K562 (cell line): ENCODE data around the gene INTS6. TPM values are rescaled to one million over a fixed set of nuclear protein-coding genes. Genes with fewer than 3 reads are reported as not detected.

Experiments
- ATAC-seq: fragments of 200-7000 bp; cut with Tn5 transposase; 3 replicates; pipeline ENCODE4 v1.9.1; 2020; ENCODE audit warnings: moderate library complexity
- BruUV-seq: library from RNA; stranded (reverse); fragments of 400-500 nt; replicated peaks from 2 replicates; lab custom pipeline; 2021; lab: Mats Ljungman, UMichigan
- CTCF ChIA-PET: fragments of 300-600 bp; formaldehyde crosslinking; extraction: SDS; loops from one replicate; lab custom pipeline; 2021; ENCODE audit warnings: low intra/inter-chr PET ratio; lab: Yijun Ruan, JAX
- POLR2A ChIA-PET: fragments of 300-600, 350-650 bp; sonication (Branson Sonifier 250); formaldehyde crosslinking; extraction: SDS; loops from one replicate; lab custom pipeline; 2021; ENCODE audit warnings: antibody characterized with exemption, inconsistent platforms; lab: Yijun Ruan, JAX
- DNase-seq, 4 experiments: peaks; one replicate each; pipeline versions ENCODE4 v3.0.0 to v3.0.0-alpha.2; 2011 to 2018; ENCODE audit warnings: low spot score in 3 of 4, mixed read lengths in 3 of 4; ENCODE audit errors: extremely low read depth in 1 of 4
- FAIRE-seq: peaks from 2 replicates; lab custom pipeline; 2011; peaks lifted over from hg19 to GRCh38; lab: Jason Lieb, UNC
- H2AFZ ChIP-seq: 2 replicates; pipeline ENCODE4 v1.6.0; 2011; ENCODE audit warnings: low read depth, low read length, control low read depth, inconsistent platforms
- H3K27ac ChIP-seq: fragments of 200-600 bp; 3 replicates; pipeline ENCODE4 v1.8.0; 2011; ENCODE audit warnings: low read depth, mild to moderate bottlenecking, control low read depth, inconsistent platforms, low read length, moderate library complexity, mixed read lengths; ENCODE audit errors: extremely low read depth
- H3K27me3 ChIP-seq, 2 experiments: fragments of 300-600 bp in 1 of 2; 2 replicates in 1 of 2; 3 replicates in 1 of 2; pipeline versions ENCODE4 v1.6.0 to v1.8.0; 2011; ENCODE audit warnings: inconsistent platforms in 2 of 2, low read length in 2 of 2, mild to moderate bottlenecking in 1 of 2, mixed read lengths in 1 of 2, moderate library complexity in 1 of 2; ENCODE audit not compliant: control insufficient read depth in 2 of 2, insufficient read depth in 2 of 2
- H3K36me3 ChIP-seq: fragments of 300-600 bp; 3 replicates; pipeline ENCODE4 v1.8.0; 2011; ENCODE audit warnings: mild to moderate bottlenecking, low read length, inconsistent platforms; ENCODE audit not compliant: control insufficient read depth, insufficient read depth
- H3K4me1 ChIP-seq, 2 experiments: fragments of 200-600 bp in 1 of 2; replicated peaks in 1 of 2; 2 replicates in 1 of 2; 3 replicates in 1 of 2; pipeline versions ENCODE4 v1.5.1 to v1.8.0; 2011; ENCODE audit warnings: inconsistent platforms in 2 of 2, low read length in 2 of 2, mild to moderate bottlenecking in 1 of 2, mixed read lengths in 1 of 2, moderate library complexity in 1 of 2; ENCODE audit not compliant: control insufficient read depth in 2 of 2, insufficient read depth in 2 of 2
- H3K4me2 ChIP-seq: 2 replicates; pipeline ENCODE4 v1.6.1; 2011; ENCODE audit warnings: low read length, control low read depth, inconsistent platforms, mixed read lengths; ENCODE audit not compliant: insufficient read depth
- H3K4me3 ChIP-seq: fragments of 200-600 bp; sonication (generic), shearing (Covaris generic); 2 replicates; pipeline ENCODE4 v1.5.1; 2016; ENCODE audit warnings: control low read depth, inconsistent platforms
- H3K79me2 ChIP-seq: fragments of 200-600 bp; 3 replicates; pipeline ENCODE4 v1.8.0; 2011; ENCODE audit warnings: low read length, inconsistent platforms; ENCODE audit not compliant: control insufficient read depth, insufficient read depth
- H3K9ac ChIP-seq, 2 experiments: 2 replicates each; pipeline versions ENCODE4 v1.6.0 to v1.6.1; 2011; ENCODE audit warnings: low read depth in 2 of 2, low read length in 2 of 2, control low read depth in 1 of 2, inconsistent platforms in 1 of 2, mild to moderate bottlenecking in 1 of 2, mixed read lengths in 1 of 2; ENCODE audit not compliant: insufficient read depth in 1 of 2
- H3K9me1 ChIP-seq: one replicate; pipeline ENCODE4 v1.6.0; 2011; ENCODE audit warnings: inconsistent platforms, mild to moderate bottlenecking, low read length, moderate library complexity; ENCODE audit not compliant: control insufficient read depth, insufficient read depth
- H3K9me3 ChIP-seq: replicated peaks from 2 replicates; pipeline ENCODE4 v1.5.1; 2011; ENCODE audit warnings: low read depth, low read length, inconsistent platforms; ENCODE audit not compliant: control insufficient read depth, insufficient read depth
- H4K20me1 ChIP-seq: replicated peaks from 2 replicates; pipeline ENCODE4 v1.6.1; 2011; ENCODE audit warnings: low read length, inconsistent platforms, mixed read lengths; ENCODE audit not compliant: control insufficient read depth, insufficient read depth
- CREBBP ChIP-seq: IDR thresholded peaks from one replicate; pipeline ENCODE4 v1.6.1; 2012; ENCODE audit warnings: low read depth, mild to moderate bottlenecking, control low read depth, inconsistent platforms, low read length
- MEF2A ChIP-seq: IDR thresholded peaks from 2 replicates; pipeline ENCODE4 v1.6.1; 2011; ENCODE audit warnings: low read depth, mild to moderate bottlenecking, low read length, moderate library complexity; ENCODE audit not compliant: control insufficient read depth
- NELFE ChIP-seq: IDR thresholded peaks from 2 replicates; pipeline ENCODE4 v1.6.1; 2011; ENCODE audit warnings: mild to moderate bottlenecking; ENCODE audit not compliant: insufficient read depth, insufficient read length
- WHSC1 ChIP-seq: IDR thresholded peaks from one replicate; pipeline ENCODE4 v1.6.1; 2012; ENCODE audit warnings: low read length, control low read depth, inconsistent platforms
- WGBS: fragments of 100-300 bp; shearing (Covaris generic); methylation state at CpG from one replicate; pipeline ENCODE4 v1.1.6; 2016; ENCODE audit warnings: low coverage, mixed read lengths; ENCODE audit not compliant: insufficient coverage; ENCODE audit errors: missing lambda C conversion rate; 5-methylcytosine and 5-hydroxymethylcytosine counted together
- in situ Hi-C: fragments of 300-500 bp; cut with MboI; formaldehyde crosslinking; loops from 4 replicates; pipeline ENCODE4 v1.15.0; 2018; ENCODE audit warnings: inconsistent platforms, mixed read lengths
- intact Hi-C: fragments of 100-400 bp; cut with micrococcal nuclease; formaldehyde crosslinking; loops from 2 replicates; pipeline ENCODE4 v1.14.2; 2022
- polyA plus RNA-seq, 8 experiments: library from polyadenylated mRNA; depleted of rRNA in 4 of 8; stranded (reverse) in 5 of 8; unstranded in 3 of 8; fragments of >200 nt; fragmentation: Nextera tagmentation in 2 of 8; fragmentation: Illumina TruSeq in 1 of 8; extraction: Ambion mirVana in 2 of 8; extraction: Trizol in 1 of 8; gene quantifications; 2 replicates each; pipeline versions ENCODE4 v1.2.1 to v1.2.3, GENCODE V29; 2011 to 2014; ENCODE audit warnings: inconsistent platforms in 1 of 8, missing spikeins in 1 of 8
- total RNA-seq, 7 experiments: library from RNA; depleted of rRNA in 6 of 7; stranded (reverse); fragments of >200 nt in 6 of 7; fragmentation: Illumina TruSeq in 2 of 7; extraction: Trizol in 2 of 7; gene quantifications; 2 replicates each; pipeline versions ENCODE4 v1.2.1 to v1.2.3, GENCODE V29; 2011 to 2021; ENCODE audit warnings: low replicate concordance in 1 of 7
- TF ChIP-seq, protein P1 (sequence below), 2 experiments: fragments of 150-350 bp in 1 of 2; IDR thresholded peaks; 2 replicates each; pipeline ENCODE4 v1.6.1; 2012 to 2016; ENCODE audit warnings: low read depth in 2 of 2, low read length in 2 of 2, mild to moderate bottlenecking in 1 of 2, moderate library complexity in 1 of 2
- TF ChIP-seq, protein P2 (sequence below): fragments of 450-650 bp; IDR thresholded peaks from 2 replicates; pipeline ENCODE4 v1.6.1; 2016; ENCODE audit warnings: mild to moderate bottlenecking, moderate library complexity

INTS6 gene
- total and polyA plus RNA-seq, 9 of the 15 experiments (the other 6 are each of a cell fraction or from before 2014, with no cell fraction given): 3.7 to 29.8 (median 16.1) TPM

DNA sequence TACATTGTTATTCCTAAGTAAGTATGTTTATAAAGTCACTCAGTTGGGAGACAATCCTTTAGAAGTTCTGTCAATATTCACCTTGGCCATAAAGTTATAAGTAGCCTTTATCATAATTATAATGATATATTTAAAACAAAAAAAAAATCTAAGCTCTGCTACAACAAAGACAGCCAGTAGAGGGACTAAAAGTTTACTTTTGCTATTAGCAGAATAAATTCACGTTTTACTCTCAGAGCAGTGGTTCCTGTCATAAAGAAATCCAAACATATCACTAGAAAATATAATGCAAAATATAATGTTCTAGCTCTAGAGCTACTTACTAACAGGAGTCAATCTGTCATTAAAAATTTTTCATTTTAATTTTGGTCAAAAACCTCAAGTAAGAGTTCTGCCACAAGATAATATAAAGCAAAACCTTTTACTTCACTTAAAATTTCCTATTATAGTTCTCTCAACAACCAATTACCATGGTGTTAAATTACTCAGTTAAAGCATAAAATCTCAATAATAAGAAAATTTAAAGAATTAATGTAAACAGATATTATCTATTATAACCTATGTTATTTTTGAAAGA is 17.7 kb downstream of the INTS6 start:
- Histone ChIP-seq H3K27ac (no peak overlapping the region), H3K79me2 (no peaks in the 10 kb centered on the region; the same call in 1 of the 3 replicates), H2AFZ (no peak overlapping the region), H3K9me3 (no peaks in the 10 kb centered on the region), H3K4me2 (no peak overlapping the region), H3K27me3 (no peaks in the 10 kb centered on the region), H3K4me1 (no peaks in the 10 kb centered on the region; a peak in 1 of 5 replicates), H4K20me1 (no peaks in the 10 kb centered on the region), H3K9ac (no peak overlapping the region), H3K9me1 (no peaks in the 10 kb centered on the region), H3K36me3 (peaks cover 14% of the 10 kb centered on the region), H3K4me3 (no peak overlapping the region)
- no CpG with 5 or more reads among the region's 1 CpG for WGBS
- ChIA-PET CTCF (interaction anchor here (0.6 to 2.2 kb wide), 3 partner anchors 332 to 368 kb away, joined by 5 to 10 read pairs (median 7); no protein-coding TSS in a partner anchor), POLR2A (interaction anchor here (0.8 to 1.1 kb wide), 3 partner anchors 15 to 363 kb away, joined by 3 to 4 read pairs (median 3); partner anchors contain the start of gene INTS6)
- in situ Hi-C loops (loop anchor here (25.0 kb wide), 1 partner anchor 702 kb away; the partner anchor contains the start of gene NEK5), intact Hi-C loops (loop anchor here (5.0 kb wide), 1 partner anchor 357 kb away; no protein-coding TSS in a partner anchor)
- ATAC-seq (no peak), FAIRE-seq (no peak), DNase-seq (no peak)
- no TSS peak for BruUV-seq
- no peak for TF ChIP-seq CREBBP
- TF ChIP-seq, protein P1, sequence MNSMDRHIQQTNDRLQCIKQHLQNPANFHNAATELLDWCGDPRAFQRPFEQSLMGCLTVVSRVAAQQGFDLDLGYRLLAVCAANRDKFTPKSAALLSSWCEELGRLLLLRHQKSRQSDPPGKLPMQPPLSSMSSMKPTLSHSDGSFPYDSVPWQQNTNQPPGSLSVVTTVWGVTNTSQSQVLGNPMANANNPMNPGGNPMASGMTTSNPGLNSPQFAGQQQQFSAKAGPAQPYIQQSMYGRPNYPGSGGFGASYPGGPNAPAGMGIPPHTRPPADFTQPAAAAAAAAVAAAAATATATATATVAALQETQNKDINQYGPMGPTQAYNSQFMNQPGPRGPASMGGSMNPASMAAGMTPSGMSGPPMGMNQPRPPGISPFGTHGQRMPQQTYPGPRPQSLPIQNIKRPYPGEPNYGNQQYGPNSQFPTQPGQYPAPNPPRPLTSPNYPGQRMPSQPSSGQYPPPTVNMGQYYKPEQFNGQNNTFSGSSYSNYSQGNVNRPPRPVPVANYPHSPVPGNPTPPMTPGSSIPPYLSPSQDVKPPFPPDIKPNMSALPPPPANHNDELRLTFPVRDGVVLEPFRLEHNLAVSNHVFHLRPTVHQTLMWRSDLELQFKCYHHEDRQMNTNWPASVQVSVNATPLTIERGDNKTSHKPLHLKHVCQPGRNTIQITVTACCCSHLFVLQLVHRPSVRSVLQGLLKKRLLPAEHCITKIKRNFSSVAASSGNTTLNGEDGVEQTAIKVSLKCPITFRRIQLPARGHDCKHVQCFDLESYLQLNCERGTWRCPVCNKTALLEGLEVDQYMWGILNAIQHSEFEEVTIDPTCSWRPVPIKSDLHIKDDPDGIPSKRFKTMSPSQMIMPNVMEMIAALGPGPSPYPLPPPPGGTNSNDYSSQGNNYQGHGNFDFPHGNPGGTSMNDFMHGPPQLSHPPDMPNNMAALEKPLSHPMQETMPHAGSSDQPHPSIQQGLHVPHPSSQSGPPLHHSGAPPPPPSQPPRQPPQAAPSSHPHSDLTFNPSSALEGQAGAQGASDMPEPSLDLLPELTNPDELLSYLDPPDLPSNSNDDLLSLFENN (IDR thresholded peaks at IDR 0.05; ENCODE audit: low read depth in 2 of 2, low read length in 2 of 2): no peak
- no peak for TF ChIP-seq NELFE
- no peak for TF ChIP-seq WHSC1
- no peak for TF ChIP-seq MEF2A
- TF ChIP-seq, protein P2, sequence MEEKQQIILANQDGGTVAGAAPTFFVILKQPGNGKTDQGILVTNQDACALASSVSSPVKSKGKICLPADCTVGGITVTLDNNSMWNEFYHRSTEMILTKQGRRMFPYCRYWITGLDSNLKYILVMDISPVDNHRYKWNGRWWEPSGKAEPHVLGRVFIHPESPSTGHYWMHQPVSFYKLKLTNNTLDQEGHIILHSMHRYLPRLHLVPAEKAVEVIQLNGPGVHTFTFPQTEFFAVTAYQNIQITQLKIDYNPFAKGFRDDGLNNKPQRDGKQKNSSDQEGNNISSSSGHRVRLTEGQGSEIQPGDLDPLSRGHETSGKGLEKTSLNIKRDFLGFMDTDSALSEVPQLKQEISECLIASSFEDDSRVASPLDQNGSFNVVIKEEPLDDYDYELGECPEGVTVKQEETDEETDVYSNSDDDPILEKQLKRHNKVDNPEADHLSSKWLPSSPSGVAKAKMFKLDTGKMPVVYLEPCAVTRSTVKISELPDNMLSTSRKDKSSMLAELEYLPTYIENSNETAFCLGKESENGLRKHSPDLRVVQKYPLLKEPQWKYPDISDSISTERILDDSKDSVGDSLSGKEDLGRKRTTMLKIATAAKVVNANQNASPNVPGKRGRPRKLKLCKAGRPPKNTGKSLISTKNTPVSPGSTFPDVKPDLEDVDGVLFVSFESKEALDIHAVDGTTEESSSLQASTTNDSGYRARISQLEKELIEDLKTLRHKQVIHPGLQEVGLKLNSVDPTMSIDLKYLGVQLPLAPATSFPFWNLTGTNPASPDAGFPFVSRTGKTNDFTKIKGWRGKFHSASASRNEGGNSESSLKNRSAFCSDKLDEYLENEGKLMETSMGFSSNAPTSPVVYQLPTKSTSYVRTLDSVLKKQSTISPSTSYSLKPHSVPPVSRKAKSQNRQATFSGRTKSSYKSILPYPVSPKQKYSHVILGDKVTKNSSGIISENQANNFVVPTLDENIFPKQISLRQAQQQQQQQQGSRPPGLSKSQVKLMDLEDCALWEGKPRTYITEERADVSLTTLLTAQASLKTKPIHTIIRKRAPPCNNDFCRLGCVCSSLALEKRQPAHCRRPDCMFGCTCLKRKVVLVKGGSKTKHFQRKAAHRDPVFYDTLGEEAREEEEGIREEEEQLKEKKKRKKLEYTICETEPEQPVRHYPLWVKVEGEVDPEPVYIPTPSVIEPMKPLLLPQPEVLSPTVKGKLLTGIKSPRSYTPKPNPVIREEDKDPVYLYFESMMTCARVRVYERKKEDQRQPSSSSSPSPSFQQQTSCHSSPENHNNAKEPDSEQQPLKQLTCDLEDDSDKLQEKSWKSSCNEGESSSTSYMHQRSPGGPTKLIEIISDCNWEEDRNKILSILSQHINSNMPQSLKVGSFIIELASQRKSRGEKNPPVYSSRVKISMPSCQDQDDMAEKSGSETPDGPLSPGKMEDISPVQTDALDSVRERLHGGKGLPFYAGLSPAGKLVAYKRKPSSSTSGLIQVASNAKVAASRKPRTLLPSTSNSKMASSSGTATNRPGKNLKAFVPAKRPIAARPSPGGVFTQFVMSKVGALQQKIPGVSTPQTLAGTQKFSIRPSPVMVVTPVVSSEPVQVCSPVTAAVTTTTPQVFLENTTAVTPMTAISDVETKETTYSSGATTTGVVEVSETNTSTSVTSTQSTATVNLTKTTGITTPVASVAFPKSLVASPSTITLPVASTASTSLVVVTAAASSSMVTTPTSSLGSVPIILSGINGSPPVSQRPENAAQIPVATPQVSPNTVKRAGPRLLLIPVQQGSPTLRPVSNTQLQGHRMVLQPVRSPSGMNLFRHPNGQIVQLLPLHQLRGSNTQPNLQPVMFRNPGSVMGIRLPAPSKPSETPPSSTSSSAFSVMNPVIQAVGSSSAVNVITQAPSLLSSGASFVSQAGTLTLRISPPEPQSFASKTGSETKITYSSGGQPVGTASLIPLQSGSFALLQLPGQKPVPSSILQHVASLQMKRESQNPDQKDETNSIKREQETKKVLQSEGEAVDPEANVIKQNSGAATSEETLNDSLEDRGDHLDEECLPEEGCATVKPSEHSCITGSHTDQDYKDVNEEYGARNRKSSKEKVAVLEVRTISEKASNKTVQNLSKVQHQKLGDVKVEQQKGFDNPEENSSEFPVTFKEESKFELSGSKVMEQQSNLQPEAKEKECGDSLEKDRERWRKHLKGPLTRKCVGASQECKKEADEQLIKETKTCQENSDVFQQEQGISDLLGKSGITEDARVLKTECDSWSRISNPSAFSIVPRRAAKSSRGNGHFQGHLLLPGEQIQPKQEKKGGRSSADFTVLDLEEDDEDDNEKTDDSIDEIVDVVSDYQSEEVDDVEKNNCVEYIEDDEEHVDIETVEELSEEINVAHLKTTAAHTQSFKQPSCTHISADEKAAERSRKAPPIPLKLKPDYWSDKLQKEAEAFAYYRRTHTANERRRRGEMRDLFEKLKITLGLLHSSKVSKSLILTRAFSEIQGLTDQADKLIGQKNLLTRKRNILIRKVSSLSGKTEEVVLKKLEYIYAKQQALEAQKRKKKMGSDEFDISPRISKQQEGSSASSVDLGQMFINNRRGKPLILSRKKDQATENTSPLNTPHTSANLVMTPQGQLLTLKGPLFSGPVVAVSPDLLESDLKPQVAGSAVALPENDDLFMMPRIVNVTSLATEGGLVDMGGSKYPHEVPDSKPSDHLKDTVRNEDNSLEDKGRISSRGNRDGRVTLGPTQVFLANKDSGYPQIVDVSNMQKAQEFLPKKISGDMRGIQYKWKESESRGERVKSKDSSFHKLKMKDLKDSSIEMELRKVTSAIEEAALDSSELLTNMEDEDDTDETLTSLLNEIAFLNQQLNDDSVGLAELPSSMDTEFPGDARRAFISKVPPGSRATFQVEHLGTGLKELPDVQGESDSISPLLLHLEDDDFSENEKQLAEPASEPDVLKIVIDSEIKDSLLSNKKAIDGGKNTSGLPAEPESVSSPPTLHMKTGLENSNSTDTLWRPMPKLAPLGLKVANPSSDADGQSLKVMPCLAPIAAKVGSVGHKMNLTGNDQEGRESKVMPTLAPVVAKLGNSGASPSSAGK: no peak
